ENCODE data around the gene EFNB2. TPM values are rescaled to one million over a fixed set of nuclear protein-coding genes. Genes with fewer than 3 reads are reported as not detected.

The EFNB2 gene
- total RNA-seq, 1 donor from 2014 or later = 79.4 TPM

DNA sequence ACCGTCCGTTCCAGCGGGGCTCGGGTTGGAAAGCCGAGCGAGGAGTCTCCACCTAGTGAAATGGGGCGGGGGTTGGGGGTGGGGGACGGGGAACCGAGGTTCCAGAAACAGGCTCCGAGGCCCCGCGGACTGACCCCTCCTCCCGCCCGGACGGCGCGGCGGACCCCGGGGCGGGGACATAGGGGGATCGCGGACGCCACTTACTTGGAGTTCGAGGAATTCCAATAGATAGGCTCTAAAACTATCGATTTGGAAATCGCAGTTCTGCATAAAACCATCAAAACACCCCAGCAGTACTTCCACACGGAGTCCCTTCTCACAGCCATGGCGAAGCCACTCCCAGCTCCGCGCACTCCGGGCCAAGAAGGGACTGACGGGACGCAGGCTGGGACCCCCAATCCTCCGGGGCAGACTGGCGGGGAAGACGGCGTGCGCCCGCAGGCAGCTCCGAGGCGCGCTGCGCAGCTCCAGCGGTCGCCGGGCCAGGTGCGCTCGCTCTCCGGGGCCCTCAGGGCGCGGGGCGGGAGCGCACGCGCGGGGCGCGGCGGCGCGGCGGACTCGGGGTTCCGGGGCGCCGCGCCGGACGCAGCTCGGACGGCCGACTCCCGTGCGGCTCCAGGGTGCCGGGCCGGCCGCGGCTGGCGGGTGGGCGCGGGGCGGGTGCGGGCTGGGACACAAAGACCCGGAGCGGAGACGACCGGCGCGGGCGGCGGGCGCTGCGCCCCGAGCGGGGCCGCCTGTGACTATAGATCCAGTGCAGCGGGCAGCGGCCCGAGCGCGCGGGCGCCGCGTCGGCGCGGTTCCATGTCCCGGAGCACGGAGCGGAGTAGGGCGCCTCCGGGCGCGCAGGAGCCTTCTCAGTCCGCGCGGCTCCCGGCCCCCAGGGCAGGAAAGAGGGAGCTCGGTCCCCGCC is 567 bp downstream of the EFNB2 start:
- H3K4me3 Mint-ChIP-seq = peak overlapping the region; percentile 93
- no peaks in the 10 kb centered on the region for H3K9me3 Mint-ChIP-seq
- H3K4me1 Mint-ChIP-seq = peaks cover 46% of the 10 kb centered on the region
- no peak for DNase-seq (ENCODE audit: low read depth, low spot score)
- peak overlapping the region; percentile 97 for H3K27ac Mint-ChIP-seq (ENCODE audit: unreplicated experiment)
- peaks cover 10% of the 10 kb centered on the region for H3K36me3 Mint-ChIP-seq (ENCODE audit: low read depth)
- no peak for TF ChIP-seq CTCF (conservative IDR thresholded peaks at IDR 0.05)
- H3K27me3 Mint-ChIP-seq (ENCODE audit: low read depth) = peaks cover 13% of the 10 kb centered on the region

GRCh38 chr13:106533943-106534638 is 1.4 kb downstream of the EFNB2 start:
- Mint-ChIP-seq H3K9me3 (no peaks in the 10 kb centered on the region), H3K4me3 (peak overlapping the region; percentile 96), H3K27ac (ENCODE audit: unreplicated experiment) (peak overlapping the region; percentile 97), H3K36me3 (ENCODE audit: low read depth) (peaks cover 10% of the 10 kb centered on the region), H3K27me3 (ENCODE audit: low read depth) (peaks cover 13% of the 10 kb centered on the region), H3K4me1 (peaks cover 54% of the 10 kb centered on the region)
- peak; percentile 33 for DNase-seq (ENCODE audit: low read depth, low spot score)
- peak; percentile 23 for TF ChIP-seq CTCF (conservative IDR thresholded peaks at IDR 0.05)

- Mint-ChIP-seq H3K36me3 (ENCODE audit: low read depth) (peaks cover 10% of the 10 kb centered on the region), H3K27me3 (ENCODE audit: low read depth) (peaks cover 13% of the 10 kb centered on the region), H3K4me3 (peak overlapping the region; percentile 96), H3K9me3 (no peaks in the 10 kb centered on the region), H3K27ac (ENCODE audit: unreplicated experiment) (peak overlapping the region; percentile 82), H3K4me1 (peaks cover 61% of the 10 kb centered on the region)
- TF ChIP-seq CTCF (conservative IDR thresholded peaks at IDR 0.05) = peak; percentile 69
- peak; percentile 81 for DNase-seq (ENCODE audit: low read depth, low spot score)
These were observed 2.1 kb downstream of the EFNB2 start for GRCh38 chr13:106533101-106533942.

DNA sequence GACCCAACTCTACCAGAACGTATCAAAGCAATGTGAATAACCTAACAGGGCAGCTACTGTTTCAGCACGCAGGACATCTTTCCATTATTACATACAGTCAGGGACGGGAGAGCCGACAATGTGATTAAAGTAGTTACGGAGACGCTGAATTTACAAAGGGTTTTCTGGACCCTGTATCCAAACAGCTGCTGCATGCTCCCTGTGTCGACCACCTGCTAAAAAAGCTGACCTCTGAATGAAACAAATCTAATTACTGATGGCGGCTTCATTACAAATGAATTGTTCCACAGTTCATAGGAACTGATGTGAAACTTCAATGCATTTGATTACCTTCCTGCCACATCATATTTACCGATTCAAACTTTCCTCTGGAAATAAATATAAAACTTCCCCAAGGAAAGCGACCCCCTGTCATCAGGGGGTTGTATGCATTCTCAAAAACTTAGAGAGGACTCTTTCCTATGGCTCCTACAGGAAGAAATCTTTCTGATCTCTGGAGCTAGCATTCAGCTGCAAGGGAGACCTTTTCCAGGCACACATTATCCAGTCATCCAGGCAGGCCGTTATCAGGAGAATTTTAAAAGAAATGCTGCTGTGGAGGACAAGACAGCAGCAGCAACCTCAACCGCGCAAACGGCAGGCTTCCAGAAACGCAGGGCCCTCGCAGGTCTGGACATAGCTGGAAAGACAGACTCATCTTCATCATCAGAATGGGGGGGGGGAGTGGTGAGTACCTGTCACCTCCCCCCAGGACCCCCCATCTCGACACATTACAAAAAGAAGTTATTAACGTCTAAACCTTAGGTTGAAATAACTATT is 3.1 kb downstream of the EFNB2 start:
- Mint-ChIP-seq H3K36me3 (ENCODE audit: low read depth) (peaks cover 10% of the 10 kb centered on the region), H3K4me3 (peak overlapping the region; percentile 96), H3K9me3 (no peaks in the 10 kb centered on the region), H3K27me3 (ENCODE audit: low read depth) (peaks cover 13% of the 10 kb centered on the region), H3K27ac (ENCODE audit: unreplicated experiment) (peak overlapping the region; percentile 82), H3K4me1 (peaks cover 68% of the 10 kb centered on the region)
- DNase-seq (ENCODE audit: low read depth, low spot score) = no peak
- TF ChIP-seq CTCF (conservative IDR thresholded peaks at IDR 0.05) = no peak
